Esophagus squamous epithelium (tissue), 4 donors: Measurements from ENCODE around the gene SLC8A2.

Source experiments
- CTCF ChIP-seq, 6 experiments: fragments of 450-650 bp in 4 of 6; fragments of 200-600 bp in 2 of 6; sonication (generic) in 2 of 6; IDR thresholded peaks; one replicate each; pipeline ENCODE4 v1.5.1; 2016 to 2019; ENCODE audit warnings: antibody characterized with exemption in 6 of 6, mild to moderate bottlenecking in 4 of 6, moderate library complexity in 4 of 6
- POLR2A ChIP-seq, 4 donors: fragments of 450-650 bp; IDR thresholded peaks; one replicate each; pipeline ENCODE4 v1.6.1; 2017; ENCODE audit warnings: antibody characterized with exemption in 4 of 4, mild to moderate bottlenecking in 4 of 4, moderate library complexity in 3 of 4

GRCh38 chr19:47475465-47475864, 3.8 kb upstream of the SLC8A2 start:
- TF ChIP-seq CTCF (IDR thresholded peaks at IDR 0.05) = no peak
- TF ChIP-seq POLR2A (IDR thresholded peaks at IDR 0.05) = no peak
